Stimulated activated CD8-positive, alpha-beta memory T cell treated with anti-CD3 and anti-CD28 coated beads, Interleukin-12 subunit alpha, Interleukin-12 subunit beta, amount 100 ng/mL, for 4 hours (primary cell): ENCODE data around the gene ST6GALNAC5.
"Not testable (repeated sequence)": the region's sequence is repeated elsewhere in the genome, so short reads cannot be mapped to it uniquely, and the experiment has no call there.

Experiments used
- DNase-seq: peaks from one replicate; pipeline ENCODE4 v3.0.0-alpha.2; 2020; ENCODE audit warnings: low read depth

The ST6GALNAC5 gene

DNA sequence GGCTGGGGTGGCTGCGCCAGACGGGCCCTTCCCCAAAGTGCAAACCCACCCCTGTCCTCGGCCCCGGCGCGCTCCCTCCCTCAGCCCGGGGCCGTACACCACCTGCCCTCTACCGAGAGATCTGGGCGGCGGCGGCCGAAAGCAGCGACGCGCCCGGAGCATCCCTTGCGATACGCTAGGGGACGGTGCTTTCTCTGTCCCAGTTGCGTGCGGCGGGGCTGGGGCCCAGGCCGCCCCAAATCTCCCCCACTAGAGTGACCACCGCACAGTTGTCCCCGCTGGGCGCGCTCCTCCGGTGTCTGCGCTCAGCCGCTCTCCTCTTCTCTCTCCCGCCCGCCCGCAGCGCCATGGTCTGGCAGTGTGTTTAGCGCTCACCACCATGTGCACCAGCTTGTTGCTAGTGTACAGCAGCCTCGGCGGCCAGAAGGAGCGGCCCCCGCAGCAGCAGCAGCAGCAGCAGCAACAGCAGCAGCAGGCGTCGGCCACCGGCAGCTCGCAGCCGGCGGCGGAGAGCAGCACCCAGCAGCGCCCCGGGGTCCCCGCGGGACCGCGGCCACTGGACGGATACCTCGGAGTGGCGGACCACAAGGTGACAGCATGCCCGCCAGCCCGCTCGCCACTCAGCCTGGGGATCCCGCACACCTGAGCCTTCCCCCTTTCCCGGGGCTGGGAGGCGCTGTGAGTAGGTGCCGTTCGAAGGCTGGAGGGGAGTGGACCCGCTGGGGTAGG lies 1.0 kb downstream of the ST6GALNAC5 start:
- DNase-seq = no peak

DNA sequence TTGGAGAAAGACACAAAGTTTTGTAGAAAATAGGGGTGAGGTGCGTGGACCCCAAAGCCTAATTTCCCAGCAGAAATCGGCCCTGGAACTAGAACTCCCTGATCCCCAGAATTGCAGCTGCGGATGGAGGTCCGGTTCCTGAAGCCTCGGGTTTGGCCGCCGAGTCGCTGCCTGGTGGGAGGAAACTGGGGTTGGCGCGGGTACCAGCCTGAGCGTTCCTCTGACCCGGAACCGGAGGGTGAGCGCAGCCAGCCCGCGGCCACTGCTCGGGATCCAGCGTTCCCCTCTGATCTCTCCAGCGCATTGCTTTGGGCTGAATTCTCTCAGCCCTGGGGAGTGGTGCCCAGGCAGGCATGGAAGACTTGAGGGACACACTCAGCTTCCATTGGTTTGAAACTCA lies 1.6 kb downstream of the ST6GALNAC5 start:
- DNase-seq = no peak

DNA sequence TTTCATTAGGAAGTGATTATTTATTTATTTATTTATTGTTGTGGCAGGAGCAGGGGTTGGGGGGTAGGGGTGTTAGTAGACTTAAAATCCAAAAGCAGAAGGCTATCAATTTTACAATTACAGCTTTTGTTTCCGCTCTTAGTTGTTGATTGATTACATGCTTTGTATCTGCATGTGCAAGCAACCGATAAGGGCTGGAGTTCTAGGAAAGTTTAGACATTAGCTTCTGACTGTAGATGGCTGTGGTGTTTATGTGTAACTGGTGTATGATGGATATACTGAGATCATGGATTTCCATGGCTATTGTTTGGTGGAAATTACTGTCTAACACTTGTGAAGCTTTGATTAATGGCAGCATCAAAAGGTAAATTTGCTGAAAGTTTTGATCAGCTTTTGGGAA lies 2.8 kb downstream of the ST6GALNAC5 start:
- no peak for DNase-seq

DNA sequence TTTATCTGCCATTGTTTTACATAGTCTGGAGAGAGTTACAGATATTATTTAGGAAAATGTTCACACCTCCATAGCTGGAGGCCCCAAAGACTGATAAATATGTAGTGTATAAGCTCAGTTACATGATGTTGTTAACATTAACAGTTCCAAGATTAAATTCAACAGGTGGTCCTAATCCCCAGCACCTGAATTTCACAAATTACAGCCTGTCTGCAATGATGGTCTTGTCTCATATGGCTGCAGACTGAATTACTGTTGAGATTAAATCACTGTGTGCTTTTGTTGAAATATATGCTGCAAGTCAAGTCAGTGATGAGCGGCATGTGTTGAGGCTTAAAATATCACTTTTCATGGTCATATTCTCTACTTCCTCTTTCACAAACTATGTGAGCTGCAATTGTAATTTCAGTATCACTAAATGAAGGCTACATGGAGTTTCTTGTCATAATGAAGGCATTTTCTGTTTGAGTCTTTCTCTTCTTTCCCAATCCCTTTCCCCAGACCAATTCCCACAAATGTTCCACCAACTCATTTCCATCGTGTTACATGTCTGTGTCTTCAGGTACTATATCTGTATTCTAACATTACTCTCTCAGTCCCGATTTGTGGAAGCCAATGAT lies 4.2 kb downstream of the ST6GALNAC5 start:
- no peak for DNase-seq

DNA sequence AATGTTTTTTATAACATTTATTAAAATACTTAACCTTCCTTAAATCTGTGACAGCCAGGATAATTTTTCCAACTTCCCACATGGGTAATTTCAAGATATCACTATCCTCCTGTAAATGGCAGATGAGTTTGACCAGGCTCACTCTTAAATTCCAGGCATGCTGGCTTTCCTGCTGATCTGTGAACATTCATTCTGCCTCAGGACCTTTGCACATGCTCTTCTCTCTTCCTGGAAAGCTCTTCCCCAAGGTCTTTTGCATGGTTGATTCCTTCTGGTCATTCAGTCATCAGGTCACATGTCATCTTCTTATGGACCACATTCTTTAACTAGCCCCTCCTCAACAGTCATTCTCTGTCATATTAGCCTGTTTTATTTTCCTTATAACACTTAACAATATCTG lies 5.7 kb downstream of the ST6GALNAC5 start:
- no peak for DNase-seq

DNA sequence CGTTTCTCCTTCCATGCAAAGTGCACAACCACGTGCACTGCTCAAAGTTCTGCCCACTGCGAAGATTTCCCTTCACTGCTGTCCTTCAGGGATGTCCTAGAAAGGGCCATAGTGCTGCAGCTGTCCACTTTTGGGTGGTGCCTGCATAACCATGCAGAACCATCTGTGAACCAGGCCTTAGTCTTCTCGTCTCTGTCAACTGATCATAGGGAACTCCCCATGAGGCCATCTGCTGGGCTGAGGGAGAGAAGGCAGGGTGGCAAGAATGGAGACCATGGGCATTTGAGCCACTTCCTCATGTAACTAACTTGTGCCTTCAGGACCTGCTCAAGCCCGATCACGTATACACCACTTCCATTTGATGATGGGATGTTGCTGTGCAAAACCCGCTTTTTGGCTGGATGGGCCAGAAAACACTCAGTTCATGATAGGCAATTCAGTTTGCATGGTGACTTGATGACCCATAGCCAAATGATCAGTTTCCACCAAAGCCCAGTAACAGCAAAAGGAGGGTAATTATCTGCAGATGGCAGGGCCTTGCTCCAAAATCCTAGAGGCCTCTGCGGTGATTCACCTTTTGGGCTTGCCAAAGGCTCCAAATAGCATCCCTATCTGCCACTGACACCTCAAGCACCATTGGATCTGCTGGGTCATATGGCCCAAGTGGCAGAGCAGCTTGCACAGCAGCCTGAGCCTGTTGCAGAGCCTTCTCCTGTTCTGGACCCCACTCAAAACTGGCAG lies 9.5 kb downstream of the ST6GALNAC5 start:
- no peak for DNase-seq

DNA sequence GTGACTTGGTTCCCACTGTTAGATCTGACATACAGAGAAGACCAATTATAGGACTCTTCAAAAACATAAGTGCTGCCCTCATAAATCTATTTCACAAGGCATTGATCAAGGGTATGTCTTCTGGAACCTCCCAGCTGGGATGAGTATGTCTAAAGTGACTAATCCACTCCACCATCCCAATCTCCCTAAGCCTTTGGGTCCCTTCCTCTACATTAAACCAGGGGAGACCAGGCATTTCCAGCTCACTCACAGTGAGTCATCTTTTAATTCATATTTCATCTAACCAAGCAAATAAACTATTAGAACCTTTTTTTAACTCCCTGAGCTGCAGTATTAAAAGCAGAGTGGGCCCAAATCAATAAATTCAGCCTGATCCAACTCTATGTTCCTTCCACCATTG lies 11.7 kb downstream of the ST6GALNAC5 start:
- not testable (repeated sequence) for DNase-seq

DNA sequence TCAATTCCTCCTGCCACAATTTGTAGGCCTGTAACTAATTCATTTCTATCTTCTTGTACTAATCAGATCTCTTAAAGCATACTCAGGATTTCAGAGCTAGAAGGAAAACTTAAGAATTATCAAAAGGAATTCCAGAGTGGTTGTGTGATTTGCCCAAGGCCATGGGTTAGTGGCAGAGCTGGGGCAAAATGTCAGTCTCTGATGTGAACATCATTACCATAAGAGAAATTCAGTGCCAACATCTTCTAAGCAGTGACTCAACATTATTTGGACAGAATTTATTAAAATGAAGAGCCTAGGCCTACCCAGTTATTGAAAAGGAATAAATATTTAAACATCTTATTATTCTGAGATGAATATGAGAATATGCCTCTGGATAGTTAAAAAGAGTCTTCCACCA lies 14.5 kb downstream of the ST6GALNAC5 start:
- DNase-seq = no peak

DNA sequence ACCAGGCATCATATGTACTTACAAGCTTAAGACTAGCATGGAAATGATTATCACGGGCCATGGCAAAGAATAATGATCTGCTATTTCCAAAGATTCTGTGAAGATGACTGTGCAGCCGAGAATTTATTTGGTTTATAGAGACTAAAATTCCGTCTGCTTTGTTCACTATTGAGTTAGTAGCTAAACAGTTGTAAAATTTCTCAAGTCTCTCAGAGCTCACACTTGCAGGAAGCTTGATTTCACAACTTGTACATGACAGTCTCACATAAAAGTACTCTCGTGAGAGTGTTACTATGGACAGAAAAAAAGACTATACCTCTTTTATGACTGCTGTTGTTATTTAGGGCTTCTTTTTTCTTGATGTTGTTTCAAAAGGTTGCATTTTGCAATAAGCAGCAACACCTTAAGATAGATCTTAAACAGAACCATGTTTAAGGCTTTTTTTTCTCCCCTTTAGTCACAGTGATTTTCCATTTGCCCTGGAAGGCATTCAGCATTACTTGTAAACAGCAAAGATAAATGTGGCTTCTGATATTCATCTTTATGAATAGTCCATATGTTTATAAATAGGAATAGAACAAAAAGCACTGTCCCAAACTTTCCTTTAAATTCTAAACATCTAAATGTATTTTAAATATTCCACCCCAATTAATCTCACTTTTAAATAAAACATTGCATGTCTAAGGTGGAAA lies 24.8 kb downstream of the ST6GALNAC5 start:
- no peak for DNase-seq

DNA sequence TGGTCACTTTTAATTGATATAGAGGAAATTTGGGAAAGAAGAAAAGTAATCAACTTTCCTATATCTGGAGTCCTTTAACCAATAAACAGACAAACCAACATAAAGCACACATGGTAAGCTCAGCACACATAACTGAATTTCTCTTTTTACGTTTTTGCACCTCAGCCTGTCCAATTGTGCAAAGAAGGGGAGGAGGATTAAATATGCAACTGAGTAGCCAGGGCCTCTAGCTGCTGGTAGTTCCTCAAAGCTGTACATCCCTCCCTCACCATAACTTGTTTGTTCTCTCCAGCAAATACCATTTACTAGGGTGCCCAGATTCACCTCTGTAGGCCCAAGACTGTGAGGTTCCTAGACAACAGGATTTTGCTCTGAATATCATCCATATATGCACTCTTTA lies 25.4 kb downstream of the ST6GALNAC5 start:
- DNase-seq = no peak

DNA sequence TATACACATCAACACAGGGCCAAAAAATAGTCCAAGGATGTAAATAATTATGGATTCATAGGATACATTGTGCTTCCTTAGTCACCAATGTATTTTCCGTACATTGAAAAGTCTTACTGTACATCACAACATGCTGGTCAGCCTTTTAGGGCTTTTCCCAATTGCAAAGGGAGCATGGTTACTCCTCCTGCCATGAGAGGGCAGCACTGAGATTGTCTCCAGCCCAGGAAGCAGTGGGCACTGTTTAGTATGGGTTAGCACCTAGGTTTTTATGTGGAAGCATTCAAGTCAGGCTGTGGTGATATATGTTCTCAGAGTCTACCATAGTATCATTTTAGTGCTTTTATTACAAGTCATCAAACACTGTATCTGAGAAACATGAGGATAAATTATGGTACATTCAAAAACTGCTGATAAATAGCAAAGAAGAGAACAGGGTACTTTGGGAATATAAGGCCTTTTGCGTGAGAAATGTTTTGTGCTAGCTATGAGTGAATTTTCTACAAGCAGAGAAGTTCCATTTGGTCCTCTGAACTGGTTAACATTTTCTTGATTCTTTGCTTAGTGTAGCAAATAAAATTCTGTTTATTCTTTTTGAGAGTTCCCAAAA lies 34.0 kb downstream of the ST6GALNAC5 start:
- DNase-seq = no peak

DNA sequence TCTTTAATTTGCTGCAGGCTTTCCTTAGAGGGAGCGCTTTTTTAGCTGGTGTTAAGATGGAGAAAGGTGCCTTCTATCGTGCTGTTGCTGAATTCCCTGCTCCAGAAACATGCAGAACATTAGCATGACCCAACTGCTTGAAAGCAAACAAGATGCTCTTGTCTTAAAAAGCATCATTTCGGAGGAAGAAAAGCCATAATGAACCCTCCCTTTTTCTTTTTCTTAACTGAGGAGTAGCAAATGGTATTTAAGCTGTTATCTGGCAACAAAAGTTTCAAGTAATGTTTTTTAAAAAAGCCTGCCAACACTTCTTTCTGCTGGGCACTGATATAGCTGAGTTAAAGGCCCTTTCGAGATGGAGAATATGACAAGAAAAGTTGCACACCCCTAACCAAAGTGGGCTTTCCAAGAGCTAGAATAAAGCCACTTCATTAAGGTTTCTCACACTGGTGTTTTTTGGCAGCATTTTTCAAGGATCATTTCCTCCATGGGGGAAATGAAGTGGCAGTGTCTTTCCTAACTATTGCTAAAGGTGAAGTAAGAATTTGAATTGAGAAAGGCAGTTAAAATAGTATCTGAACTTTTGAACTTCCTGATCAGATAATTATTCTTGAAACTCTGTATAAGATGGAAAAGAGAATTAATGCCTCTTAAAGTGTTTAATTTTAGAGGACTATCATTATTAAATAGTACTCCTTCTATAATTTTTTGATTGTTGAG lies 38.8 kb downstream of the ST6GALNAC5 start:
- no peak for DNase-seq

DNA sequence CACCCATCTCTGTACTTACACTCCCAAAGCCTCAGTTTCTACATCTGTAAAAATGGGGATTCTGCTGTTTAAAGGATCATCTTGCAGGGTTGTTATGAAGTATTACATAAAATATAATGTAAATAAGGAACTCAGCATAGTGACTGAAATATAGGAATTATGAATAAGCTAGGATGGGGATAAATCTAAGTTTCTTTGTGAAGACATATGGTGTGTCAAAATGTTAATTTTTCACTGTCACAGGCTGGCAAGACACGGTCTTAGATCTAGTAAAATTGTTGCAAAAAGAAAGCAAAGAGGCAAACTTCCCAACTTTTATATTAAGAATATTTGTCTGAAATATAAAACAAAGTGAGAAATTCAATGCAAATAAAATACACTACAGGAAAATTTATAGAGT lies 42.0 kb downstream of the ST6GALNAC5 start:
- DNase-seq = no peak

DNA sequence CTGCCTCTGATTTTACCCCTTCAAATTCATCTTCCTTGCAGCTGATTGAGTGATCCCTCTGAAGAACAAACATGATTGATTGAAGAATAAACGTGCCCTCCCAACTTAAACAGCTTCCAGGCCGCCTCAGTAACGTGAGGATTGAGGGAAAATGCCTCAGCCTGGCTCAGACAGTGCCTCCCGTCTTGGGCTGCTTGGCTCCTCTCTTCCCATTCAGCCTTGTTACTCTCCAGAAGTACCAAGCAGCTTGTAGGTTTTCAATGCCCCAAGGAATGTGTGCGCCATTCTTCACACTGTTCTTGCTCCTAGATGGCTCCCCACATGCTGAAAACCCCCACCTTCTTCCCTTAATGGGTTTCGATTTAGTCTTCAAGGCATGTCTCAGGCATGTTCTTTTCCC lies 51.8 kb downstream of the ST6GALNAC5 start:
- no peak for DNase-seq

DNA sequence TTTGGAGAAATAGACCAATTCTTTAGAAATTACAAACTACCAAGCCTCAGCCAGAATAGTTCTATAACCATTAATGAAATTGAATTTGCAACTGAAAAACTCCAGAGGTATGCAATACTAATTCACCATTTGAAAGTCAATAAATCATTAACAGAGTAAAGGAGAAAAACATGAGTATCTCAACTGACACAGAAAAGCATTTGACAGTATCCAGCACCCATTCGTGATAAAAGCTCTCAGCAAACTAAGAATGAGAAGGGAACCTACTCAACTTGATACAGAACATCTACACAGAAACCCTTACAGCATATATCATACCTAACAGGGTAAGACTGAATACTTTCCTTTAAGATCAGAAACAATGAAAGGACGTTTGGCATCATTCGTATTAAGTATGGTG lies 54.3 kb downstream of the ST6GALNAC5 start:
- DNase-seq = no peak

DNA sequence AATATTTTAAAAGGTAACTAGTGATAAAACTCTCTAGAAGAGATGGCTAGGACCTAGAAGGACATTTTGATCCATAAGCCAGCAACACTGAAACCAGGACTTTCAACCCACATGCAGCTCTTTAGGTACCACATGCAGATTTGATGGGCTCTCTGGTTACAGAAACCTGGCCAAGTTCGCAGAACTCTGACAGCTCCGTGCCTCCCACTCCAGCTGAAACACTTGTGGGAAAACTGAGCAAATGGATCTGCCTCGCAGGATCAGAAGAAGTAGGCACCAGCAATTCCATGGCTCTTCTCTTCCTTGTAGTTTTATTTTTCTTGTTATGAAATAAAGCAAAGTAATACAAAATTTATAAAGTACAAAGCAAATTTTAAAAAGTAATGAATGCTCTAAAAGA lies 58.5 kb downstream of the ST6GALNAC5 start:
- DNase-seq = no peak

DNA sequence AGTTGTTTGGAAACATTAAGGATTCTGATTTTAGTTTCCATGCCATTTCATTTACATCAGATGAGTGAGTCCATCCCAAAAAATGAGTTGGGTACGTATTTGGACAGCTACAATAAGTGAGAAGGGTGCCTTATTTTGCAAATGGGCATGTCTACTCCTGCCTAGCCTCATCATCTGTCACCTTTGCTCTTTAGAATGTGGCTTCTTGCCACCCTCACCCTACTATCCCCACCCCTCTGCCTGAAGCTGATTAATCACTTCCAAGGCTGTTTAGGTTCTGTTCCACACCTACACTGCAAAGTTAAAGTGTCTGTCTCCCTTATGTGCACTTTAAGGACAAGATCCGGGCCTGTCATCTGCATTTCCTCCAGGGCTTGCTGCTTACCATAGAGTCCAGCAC lies 61.2 kb downstream of the ST6GALNAC5 start:
- no peak for DNase-seq

DNA sequence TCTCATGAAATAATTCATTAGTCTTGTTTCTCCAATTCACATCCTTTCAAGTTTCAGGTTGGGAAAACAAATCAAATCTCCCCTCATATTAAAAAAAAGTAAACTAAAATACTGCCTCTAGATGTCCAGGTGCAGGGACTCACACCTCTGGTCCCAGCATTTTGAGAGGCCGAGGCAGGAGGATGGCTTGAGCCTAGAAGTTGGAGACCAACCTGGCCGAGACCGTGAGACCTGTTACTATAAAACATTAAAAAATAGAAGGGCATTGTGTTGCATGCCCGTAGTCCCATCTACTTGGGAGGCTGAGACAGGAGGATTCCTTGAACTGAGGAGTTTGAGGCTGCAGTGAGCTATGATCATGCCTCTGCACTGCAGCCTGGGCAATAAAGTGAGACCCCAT lies 61.9 kb downstream of the ST6GALNAC5 start:
- no peak for DNase-seq

DNA sequence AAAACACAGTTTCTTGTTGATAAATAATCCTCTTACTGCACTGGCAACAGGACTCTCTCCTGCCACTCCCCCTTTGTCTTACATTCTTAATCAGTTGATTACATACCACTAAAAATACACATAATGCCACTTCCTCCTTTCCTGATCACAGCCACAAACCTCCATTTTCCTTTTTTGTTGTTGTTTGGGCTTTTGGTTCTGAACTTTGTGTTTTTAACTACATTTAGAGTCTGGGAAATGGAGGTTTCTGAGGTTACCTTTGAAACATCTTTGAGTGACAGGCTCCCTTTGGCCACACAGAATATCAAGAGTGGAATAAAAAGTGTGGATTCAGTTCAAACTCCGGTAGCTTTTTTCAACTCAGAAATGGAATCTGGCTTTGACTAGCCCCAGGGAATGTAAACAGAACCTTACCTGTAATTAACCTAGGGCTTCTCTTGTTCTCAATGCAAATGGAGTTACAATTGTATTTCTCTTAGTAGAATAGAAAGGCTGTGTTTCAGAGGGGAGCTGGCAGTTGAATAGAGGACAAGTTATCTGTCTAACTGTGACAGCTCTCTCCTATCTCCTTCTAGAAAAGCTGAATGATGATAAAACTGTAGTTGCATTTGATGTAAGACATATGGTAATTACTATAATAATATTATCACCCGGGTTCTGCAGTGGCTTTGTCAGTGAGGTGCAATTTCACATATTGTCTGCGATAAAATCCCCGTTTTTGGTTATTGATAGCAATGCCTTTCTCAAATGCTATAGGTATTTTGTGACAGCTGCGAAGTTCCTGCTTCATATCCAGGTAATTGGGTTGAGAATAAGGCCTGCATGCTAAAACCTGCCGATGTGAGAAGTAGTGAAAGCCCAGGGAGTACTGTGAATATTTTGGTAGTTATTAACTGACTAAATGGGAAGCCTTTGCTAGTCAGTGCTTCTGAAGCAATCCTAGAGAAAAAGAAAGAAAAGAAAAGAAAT lies 66.9 kb downstream of the ST6GALNAC5 start:
- DNase-seq = no peak

DNA sequence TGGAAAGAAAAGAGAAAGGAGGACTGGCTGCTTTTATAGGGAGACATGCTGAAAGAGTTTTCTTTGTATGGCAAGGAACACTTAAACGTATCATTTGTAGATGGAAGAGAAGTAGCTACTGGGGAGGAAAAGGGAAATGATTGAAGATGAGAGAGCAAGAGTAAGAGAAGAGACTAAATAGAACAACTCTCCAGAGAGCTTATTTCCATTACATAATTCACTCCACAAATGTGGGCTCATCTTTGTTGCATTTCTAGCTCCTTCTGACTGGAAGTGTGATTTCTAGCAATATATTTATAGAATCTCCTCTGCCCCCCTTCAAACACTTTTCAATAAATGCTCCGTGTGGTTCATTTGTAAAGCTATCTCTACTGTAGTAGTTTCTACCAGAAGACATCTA lies 71.0 kb downstream of the ST6GALNAC5 start:
- no peak for DNase-seq
